Tibial artery (tissue), 4 donors: ENCODE data around the gene EPGN.

Source experiments
- DNase-seq, 2 donors: peaks; one replicate each; pipeline ENCODE4 v3.0.0-alpha.2; 2019
- H3K27ac ChIP-seq, 2 donors: fragments of 200-600 bp; sonication (generic) in 1 of 2; 1 replicate in 1 of 2; 2 replicates in 1 of 2; pipeline ENCODE4 v1.5.1; 2018 to 2019; ENCODE audit warnings: mild to moderate bottlenecking in 1 of 2
- H3K27me3 ChIP-seq, 2 donors: fragments of 200-600 bp; sonication (generic) in 1 of 2; one replicate each; pipeline versions ENCODE4 v1.5.1 to v1.6.0; 2016 to 2019
- H3K36me3 ChIP-seq, 3 donors: fragments of 200-600 bp; sonication (generic) in 2 of 3; one replicate each; pipeline ENCODE4 v1.5.1; 2016 to 2019; ENCODE audit warnings: mild to moderate bottlenecking in 2 of 3
- H3K4me1 ChIP-seq, 4 donors: fragments of 200-600 bp; sonication (generic) in 2 of 4; 1 replicate in 3 of 4; 2 replicates in 1 of 4; pipeline ENCODE4 v1.5.1; 2016 to 2019
- H3K4me3 ChIP-seq, 2 donors: fragments of 200-600 bp; sonication (generic) in 1 of 2; 1 replicate in 1 of 2; 2 replicates in 1 of 2; pipeline ENCODE4 v1.5.1; 2018 to 2019; ENCODE audit warnings: mild to moderate bottlenecking in 2 of 2
- H3K9me3 ChIP-seq, 3 donors: fragments of 200-600 bp; sonication (generic) in 1 of 3; one replicate each; pipeline ENCODE4 v1.5.1; 2016 to 2019
- intact Hi-C: fragments of 100-400 bp; cut with DNase I; formaldehyde crosslinking; loops from one replicate; pipeline ENCODE4 v1.15.0; 2023; ENCODE audit warnings: low total_unique reads
- TF ChIP-seq, protein P1 (sequence below), 2 experiments: fragments of 200-600 bp in 1 of 2; fragments of 450-650 bp in 1 of 2; IDR thresholded peaks; one replicate each; pipeline ENCODE4 v1.5.1; 2017 to 2019; ENCODE audit warnings: antibody characterized with exemption in 2 of 2, mild to moderate bottlenecking in 1 of 2, moderate library complexity in 1 of 2

Gene EPGN

DNA sequence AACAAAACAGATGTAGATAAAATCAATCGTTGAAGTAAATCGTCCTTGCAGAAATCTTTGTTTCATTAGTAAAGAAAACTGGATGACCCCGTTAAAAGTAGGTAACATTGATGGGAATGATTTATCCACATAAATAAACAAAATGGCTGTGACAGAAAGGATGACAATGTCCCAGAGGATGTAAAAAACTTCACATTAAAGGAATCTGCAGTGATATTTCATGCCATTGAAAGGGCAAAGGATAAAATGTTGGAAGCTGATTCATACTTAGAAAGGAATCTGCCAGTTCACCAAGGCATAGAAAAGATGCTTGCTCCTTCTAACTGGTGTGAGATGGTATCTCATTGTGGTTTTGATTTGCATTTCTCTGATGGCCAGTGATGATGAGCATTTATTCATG lies 24.2 kb upstream of the EPGN start:
- H3K27ac ChIP-seq: no peak overlapping the region
- intact Hi-C loops: no loop called here
- H3K9me3 ChIP-seq: no peaks in the 10 kb centered on the region

DNA sequence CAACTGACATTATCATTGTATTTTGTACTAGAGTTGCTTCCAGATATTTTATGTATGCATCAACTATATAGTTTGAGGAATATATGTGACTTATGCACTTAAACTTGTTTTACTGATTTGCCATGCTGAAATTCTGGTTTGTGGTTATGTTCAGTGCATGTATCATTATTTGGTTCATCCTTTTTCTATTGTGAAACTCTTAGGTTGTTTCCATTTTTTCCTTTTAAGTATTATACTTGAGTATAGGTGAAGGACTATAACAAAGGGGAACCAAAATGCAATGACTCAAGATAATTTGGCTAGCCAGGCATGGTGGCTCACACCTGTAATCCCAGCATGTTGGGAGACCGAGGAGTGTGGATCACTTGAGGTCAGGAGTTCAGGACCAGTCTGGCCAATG lies 21.1 kb upstream of the EPGN start:
- Histone ChIP-seq H3K4me1 (no peaks in the 10 kb centered on the region), H3K9me3 (no peaks in the 10 kb centered on the region), H3K4me3 (no peak overlapping the region), H3K36me3 (no peaks in the 10 kb centered on the region), H3K27ac (no peak overlapping the region), H3K27me3 (no peaks in the 10 kb centered on the region)
- intact Hi-C loops: no loop called here
- DNase-seq: no peak
- TF ChIP-seq, protein P1, sequence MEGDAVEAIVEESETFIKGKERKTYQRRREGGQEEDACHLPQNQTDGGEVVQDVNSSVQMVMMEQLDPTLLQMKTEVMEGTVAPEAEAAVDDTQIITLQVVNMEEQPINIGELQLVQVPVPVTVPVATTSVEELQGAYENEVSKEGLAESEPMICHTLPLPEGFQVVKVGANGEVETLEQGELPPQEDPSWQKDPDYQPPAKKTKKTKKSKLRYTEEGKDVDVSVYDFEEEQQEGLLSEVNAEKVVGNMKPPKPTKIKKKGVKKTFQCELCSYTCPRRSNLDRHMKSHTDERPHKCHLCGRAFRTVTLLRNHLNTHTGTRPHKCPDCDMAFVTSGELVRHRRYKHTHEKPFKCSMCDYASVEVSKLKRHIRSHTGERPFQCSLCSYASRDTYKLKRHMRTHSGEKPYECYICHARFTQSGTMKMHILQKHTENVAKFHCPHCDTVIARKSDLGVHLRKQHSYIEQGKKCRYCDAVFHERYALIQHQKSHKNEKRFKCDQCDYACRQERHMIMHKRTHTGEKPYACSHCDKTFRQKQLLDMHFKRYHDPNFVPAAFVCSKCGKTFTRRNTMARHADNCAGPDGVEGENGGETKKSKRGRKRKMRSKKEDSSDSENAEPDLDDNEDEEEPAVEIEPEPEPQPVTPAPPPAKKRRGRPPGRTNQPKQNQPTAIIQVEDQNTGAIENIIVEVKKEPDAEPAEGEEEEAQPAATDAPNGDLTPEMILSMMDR (IDR thresholded peaks at IDR 0.05): no peak

More for the DNA sequence above, 24.2 kb upstream of the EPGN start:
- Histone ChIP-seq H3K27me3 (no peaks in the 10 kb centered on the region), H3K4me1 (no peaks in the 10 kb centered on the region), H3K4me3 (no peak overlapping the region), H3K36me3 (no peaks in the 10 kb centered on the region)
- TF ChIP-seq, protein P1 (IDR thresholded peaks at IDR 0.05): no peak
- no peak for DNase-seq

DNA sequence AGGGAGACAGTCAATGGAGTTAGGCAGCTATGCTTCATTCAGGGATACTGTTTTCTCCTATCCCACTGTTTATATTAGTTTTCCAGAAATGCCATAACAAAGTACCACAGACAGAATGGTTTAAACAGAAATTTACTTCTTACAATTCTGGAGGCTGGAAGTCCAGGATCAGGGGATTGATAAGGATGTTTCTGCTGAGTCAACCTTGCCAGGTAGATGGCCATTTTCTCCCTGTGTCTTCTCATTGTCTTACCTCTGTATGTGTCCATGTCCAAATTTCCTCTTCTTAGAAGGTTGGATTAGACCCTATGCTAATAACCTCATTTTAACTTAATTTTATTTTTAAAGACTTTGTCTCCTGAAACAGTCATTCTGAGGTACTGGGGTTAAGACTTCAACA lies 20.5 kb upstream of the EPGN start:
- no peaks in the 10 kb centered on the region for H3K4me1 ChIP-seq
- no peaks in the 10 kb centered on the region for H3K9me3 ChIP-seq
- no peak overlapping the region for H3K27ac ChIP-seq
- TF ChIP-seq, protein P1 (IDR thresholded peaks at IDR 0.05): no peak
- intact Hi-C loops: no loop called here
- no peaks in the 10 kb centered on the region for H3K27me3 ChIP-seq
- DNase-seq: no peak
- no peaks in the 10 kb centered on the region for H3K36me3 ChIP-seq
- no peak overlapping the region for H3K4me3 ChIP-seq

DNA sequence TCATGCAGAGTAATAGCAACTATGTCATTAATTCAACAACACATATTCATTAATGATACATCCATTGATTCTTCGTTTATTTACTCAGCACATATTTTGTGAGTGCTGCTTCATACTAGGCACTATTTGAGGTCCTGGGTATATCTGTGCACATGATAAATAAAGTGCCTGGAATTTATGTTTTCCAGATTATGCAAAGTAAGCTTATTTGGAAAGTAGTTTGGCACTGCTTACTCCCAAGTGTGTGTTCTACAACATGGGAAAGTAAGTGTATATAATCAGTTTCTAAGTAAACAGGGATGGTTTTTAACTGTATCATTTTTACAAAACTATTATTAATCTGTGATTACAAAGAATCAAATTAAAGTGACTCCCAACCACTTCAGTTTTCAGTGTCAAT lies 16.8 kb upstream of the EPGN start:
- no peak for DNase-seq
- Histone ChIP-seq H3K27ac (no peak overlapping the region), H3K27me3 (no peaks in the 10 kb centered on the region), H3K4me1 (no peaks in the 10 kb centered on the region), H3K4me3 (no peak overlapping the region), H3K9me3 (no peaks in the 10 kb centered on the region), H3K36me3 (no peaks in the 10 kb centered on the region)
- TF ChIP-seq, protein P1 (IDR thresholded peaks at IDR 0.05): no peak
- intact Hi-C loops: no loop called here

DNA sequence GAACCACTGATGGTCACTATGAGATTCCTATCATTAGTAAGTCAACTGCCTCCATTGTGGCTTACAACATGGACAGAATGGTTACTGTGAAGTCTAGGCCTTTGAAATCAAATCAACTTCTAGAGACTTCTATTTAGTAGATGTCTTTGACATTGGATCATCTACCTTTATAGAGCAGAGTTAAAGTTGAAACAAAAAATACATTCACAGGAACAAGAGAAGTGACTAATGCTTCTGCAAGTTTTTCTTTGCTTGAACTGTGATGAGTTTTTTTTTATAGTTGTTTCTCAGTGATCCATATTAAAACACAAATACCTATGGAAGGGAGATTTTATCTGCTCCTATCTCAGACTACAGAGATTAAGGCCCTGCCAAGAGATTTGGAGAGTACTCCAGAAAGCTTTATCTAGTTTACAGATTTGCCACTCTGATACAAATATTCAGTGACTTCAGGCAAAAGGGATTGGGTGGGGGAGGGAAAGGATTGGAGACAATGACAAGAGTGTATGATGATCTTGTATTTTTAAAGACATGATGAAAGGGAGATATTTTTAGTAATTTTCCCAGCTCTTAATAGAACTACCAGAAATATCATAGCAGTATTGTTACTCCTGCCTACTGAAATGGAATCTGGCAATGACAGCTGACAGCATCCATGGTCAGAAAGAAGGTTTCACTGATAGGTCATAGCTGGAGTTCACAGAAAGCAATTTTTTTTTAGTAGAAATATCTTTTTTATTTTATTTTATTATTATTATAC lies 16.0 kb upstream of the EPGN start:
- Histone ChIP-seq H3K9me3 (no peaks in the 10 kb centered on the region), H3K4me1 (no peaks in the 10 kb centered on the region), H3K27me3 (no peaks in the 10 kb centered on the region), H3K4me3 (no peak overlapping the region), H3K27ac (no peak overlapping the region), H3K36me3 (no peaks in the 10 kb centered on the region)
- DNase-seq: no peak
- intact Hi-C loops: no loop called here
- TF ChIP-seq, protein P1 (IDR thresholded peaks at IDR 0.05): no peak
